Dendritic cell treated with granulocyte-macrophage colony-stimulating factor and Interleukin-4, amounts not matched to agents 40 ng/mL and 50 ng/mL, for 4 days (primary cell): ENCODE data around the gene C5orf24.
"Not testable (repeated sequence)": the region's sequence is repeated elsewhere in the genome, so short reads cannot be mapped to it uniquely, and the experiment has no call there.

Experiments
- H3K27ac Mint-ChIP-seq: one replicate; pipeline ENCODE4 v1.8.0; 2022; ENCODE audit warnings: mild to moderate bottlenecking, mixed read lengths
- H3K27me3 Mint-ChIP-seq: one replicate; pipeline ENCODE4 v1.8.0; 2022; ENCODE audit warnings: mild to moderate bottlenecking, mixed read lengths
- H3K36me3 Mint-ChIP-seq: one replicate; pipeline ENCODE4 v1.8.0; 2022; ENCODE audit warnings: low read depth, mixed read lengths
- H3K4me1 Mint-ChIP-seq: one replicate; pipeline ENCODE4 v1.8.0; 2022; ENCODE audit warnings: low read depth, mixed read lengths
- H3K4me3 Mint-ChIP-seq: one replicate; pipeline ENCODE4 v1.8.0; 2022; ENCODE audit warnings: mild to moderate bottlenecking, moderate library complexity, mixed read lengths
- H3K9me3 Mint-ChIP-seq: one replicate; pipeline ENCODE4 v1.8.0; 2022; ENCODE audit warnings: mixed read lengths
- intact Hi-C: fragments of 100-400 bp; cut with micrococcal nuclease; formaldehyde crosslinking; loops from one replicate; pipeline ENCODE4 v1.15.0; 2022

The C5orf24 gene

DNA sequence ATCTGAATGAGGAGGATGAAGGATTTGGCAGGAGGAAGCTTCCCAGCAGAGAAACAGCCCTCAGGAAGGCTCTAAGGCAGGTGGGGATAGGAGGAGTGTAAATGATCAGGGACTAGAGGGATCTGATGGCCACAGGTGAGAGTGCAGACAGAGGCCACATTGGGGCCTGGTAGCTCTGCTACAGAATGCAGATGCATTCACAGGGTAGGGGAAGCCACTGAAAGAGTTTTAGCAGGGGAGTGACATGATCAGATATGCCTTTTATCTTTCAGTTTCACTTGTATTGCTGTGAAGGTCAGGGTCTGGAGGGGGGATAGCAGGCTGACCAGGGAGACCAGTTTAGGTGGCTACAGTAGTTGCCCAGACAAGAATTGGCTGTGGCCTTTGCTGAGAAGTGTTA is 31.4 kb downstream of the C5orf24 start:
- Mint-ChIP-seq H3K27me3 (no peaks in the 10 kb centered on the region), H3K27ac (peak overlapping the region; percentile 24), H3K4me1 (peaks cover 45% of the 10 kb centered on the region), H3K4me3 (no peak overlapping the region), H3K9me3 (no peaks in the 10 kb centered on the region), H3K36me3 (peaks cover 55% of the 10 kb centered on the region)
- intact Hi-C loops = no loop called here

DNA sequence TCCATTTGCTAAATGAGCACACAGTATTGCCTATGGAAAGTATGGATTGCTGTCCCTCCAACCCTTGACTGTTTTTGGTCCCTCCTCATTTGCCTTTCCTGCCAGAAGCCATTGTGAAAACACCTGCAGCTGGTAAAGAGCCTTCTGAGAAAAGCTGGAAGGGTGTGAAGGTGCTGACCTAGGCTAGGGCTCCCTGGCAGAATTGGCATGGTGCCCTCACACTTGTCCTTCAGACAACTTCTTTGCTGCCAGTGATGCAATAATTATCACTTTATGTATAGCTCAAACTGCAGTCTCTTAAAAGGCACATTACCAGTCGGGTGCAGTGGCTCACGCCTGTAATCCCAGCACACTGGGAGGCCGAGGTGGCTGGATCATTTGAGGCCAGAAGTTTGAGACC is 32.6 kb downstream of the C5orf24 start:
- H3K9me3 Mint-ChIP-seq = no peaks in the 10 kb centered on the region
- H3K27ac Mint-ChIP-seq = no peak overlapping the region
- no peaks in the 10 kb centered on the region for H3K27me3 Mint-ChIP-seq
- intact Hi-C loops = no loop called here
- peaks cover 43% of the 10 kb centered on the region for H3K4me1 Mint-ChIP-seq
- H3K4me3 Mint-ChIP-seq = no peak overlapping the region
- peaks cover 55% of the 10 kb centered on the region for H3K36me3 Mint-ChIP-seq

DNA sequence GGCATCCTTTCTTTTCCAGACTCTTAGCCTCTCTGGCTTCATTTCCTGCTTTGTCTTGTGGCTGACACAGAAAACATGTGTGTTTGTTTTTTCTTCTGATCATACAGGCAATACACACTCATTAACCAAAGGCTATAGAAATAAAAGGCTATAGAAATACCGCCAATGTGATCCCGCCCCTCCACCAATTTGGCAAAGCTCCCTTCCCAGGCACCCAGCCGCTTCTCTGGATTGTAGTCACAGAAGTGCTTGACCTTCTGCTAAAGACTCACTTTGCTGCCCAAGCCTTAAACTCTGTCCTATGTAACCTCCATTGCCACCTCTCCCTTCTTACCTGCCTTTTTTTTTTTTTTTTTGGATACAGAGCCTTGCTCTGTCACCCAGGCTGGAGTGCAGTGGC is 33.7 kb downstream of the C5orf24 start:
- Mint-ChIP-seq H3K27me3 (no peaks in the 10 kb centered on the region), H3K36me3 (peaks cover 50% of the 10 kb centered on the region), H3K4me1 (peaks cover 36% of the 10 kb centered on the region), H3K4me3 (no peak overlapping the region), H3K27ac (no peak overlapping the region), H3K9me3 (no peaks in the 10 kb centered on the region)
- intact Hi-C loops = no loop called here

DNA sequence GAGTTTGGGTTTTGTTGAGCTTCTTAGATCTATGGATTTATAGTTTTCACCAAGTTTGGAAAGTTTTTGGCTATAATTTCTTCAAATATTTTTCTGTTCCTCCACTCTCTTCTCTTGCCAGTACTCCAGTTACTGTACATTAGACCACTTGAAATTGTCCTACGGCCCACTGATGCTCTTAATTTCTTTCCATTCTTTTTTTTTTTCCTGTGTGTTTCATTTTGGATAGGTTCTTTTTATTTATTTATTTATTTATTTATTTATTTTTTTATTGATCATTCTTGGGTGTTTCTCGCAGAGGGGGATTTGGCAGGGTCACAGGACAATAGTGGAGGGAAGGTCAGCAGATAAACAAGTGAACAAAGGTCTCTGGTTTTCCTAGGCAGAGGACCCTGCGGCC is 35.2 kb downstream of the C5orf24 start:
- H3K4me3 Mint-ChIP-seq, H3K27ac Mint-ChIP-seq, H3K27me3 Mint-ChIP-seq, intact Hi-C loops, H3K9me3 Mint-ChIP-seq: not testable (repeated sequence)
- peaks cover 26% of the 10 kb centered on the region for H3K4me1 Mint-ChIP-seq
- peaks cover 44% of the 10 kb centered on the region for H3K36me3 Mint-ChIP-seq

DNA sequence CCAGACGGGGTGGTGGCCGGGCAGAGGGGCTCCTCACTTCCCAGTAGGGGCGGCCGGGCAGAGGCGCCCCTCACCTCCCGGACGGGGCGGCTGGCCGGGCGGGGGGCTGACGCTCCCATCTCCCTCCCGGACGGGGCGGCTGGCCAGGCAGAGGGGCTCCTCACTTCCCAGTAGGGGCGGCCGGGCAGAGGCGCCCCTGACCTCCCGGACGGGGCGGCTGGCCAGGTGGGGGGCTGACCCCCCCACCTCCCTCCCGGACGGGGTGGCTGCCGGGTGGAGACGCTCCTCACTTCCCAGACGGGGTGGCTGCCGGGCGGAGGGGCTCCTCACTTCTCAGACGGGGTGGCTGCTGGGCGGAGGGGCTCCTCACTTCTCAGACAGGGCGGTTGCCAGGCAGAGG is 35.9 kb downstream of the C5orf24 start:
- peaks cover 18% of the 10 kb centered on the region for H3K4me1 Mint-ChIP-seq
- H3K4me3 Mint-ChIP-seq, intact Hi-C loops: not testable (repeated sequence)

DNA sequence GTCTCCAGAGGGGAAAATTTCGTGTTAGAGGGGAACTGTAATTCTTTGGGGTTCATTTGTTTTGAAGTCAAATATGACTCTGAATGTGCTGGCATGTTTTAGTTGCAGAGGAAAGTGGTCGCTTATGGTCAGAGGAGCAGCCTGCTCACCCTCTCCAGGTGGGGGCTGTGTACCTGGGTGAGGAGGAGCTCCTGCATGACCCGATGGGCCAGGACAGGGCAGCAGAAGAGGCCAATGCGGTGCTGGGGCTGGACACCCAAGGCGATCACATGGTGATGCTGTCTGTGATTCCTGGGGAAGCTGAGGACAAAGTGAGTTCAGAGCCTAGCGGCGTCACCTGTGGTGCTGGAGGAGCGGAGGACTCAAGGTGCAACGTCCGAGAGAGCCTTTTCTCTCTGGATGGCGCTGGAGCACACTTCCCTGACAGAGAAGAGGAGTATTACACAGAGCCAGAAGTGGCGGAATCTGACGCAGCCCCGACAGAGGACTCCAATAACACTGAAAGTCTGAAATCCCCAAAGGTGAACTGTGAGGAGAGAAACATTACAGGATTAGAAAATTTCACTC is 41.9 kb downstream of the C5orf24 start:
- Mint-ChIP-seq H3K9me3 (no peaks in the 10 kb centered on the region), H3K27me3 (no peaks in the 10 kb centered on the region), H3K4me3 (no peak overlapping the region), H3K4me1 (no peaks in the 10 kb centered on the region), H3K27ac (no peak overlapping the region), H3K36me3 (peaks cover 50% of the 10 kb centered on the region)
- intact Hi-C loops = no loop called here

More for the DNA sequence above, 35.9 kb downstream of the C5orf24 start:
- not testable (repeated sequence) for H3K27me3 Mint-ChIP-seq, H3K27ac Mint-ChIP-seq, H3K9me3 Mint-ChIP-seq
- peaks cover 37% of the 10 kb centered on the region for H3K36me3 Mint-ChIP-seq

- Mint-ChIP-seq H3K27ac (no peak overlapping the region), H3K4me3 (no peak overlapping the region), H3K9me3 (no peaks in the 10 kb centered on the region), H3K4me1 (no peaks in the 10 kb centered on the region), H3K27me3 (no peaks in the 10 kb centered on the region), H3K36me3 (peaks cover 64% of the 10 kb centered on the region)
- intact Hi-C loops = no loop called here
Observed at GRCh38 chr5:134889335-134889734, 43.6 kb downstream of the C5orf24 start.

DNA sequence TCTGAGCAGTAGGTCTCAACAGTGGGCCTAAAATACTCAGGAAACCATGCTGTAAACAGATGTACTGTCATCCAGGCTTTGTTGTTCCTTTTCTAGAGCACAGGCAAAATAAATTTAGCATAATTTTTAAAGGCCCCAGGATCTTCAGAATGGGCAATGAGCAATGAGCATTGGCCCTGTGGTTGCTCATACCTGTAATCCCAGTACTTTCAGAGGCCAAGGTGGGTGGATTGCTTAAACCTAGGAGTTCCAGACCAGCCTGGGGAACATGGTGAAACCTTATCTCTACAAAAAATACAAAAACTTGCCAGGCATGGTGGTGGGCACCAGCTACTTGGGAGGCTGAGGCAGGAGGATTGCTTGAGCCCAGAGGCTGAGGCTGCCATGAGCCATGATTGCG is 45.7 kb downstream of the C5orf24 start:
- Mint-ChIP-seq H3K27me3 (no peaks in the 10 kb centered on the region), H3K4me1 (no peaks in the 10 kb centered on the region), H3K27ac (no peak overlapping the region), H3K36me3 (peaks cover 76% of the 10 kb centered on the region), H3K9me3 (no peaks in the 10 kb centered on the region), H3K4me3 (no peak overlapping the region)
- intact Hi-C loops = no loop called here

GRCh38 chr5:134892282-134892681 is 46.5 kb downstream of the C5orf24 start:
- intact Hi-C loops = no loop called here
- peaks cover 80% of the 10 kb centered on the region for H3K36me3 Mint-ChIP-seq
- peak overlapping the region; percentile 37 for H3K27ac Mint-ChIP-seq
- H3K4me3 Mint-ChIP-seq = no peak overlapping the region
- no peaks in the 10 kb centered on the region for H3K9me3 Mint-ChIP-seq
- H3K4me1 Mint-ChIP-seq = no peaks in the 10 kb centered on the region
- no peaks in the 10 kb centered on the region for H3K27me3 Mint-ChIP-seq

- Mint-ChIP-seq H3K27me3 (no peaks in the 10 kb centered on the region), H3K27ac (peak overlapping the region; percentile 37), H3K36me3 (peaks cover 76% of the 10 kb centered on the region), H3K4me3 (no peak overlapping the region), H3K4me1 (no peaks in the 10 kb centered on the region), H3K9me3 (no peaks in the 10 kb centered on the region)
- intact Hi-C loops = no loop called here
Observed at GRCh38 chr5:134892926-134893325, 47.2 kb downstream of the C5orf24 start.

DNA sequence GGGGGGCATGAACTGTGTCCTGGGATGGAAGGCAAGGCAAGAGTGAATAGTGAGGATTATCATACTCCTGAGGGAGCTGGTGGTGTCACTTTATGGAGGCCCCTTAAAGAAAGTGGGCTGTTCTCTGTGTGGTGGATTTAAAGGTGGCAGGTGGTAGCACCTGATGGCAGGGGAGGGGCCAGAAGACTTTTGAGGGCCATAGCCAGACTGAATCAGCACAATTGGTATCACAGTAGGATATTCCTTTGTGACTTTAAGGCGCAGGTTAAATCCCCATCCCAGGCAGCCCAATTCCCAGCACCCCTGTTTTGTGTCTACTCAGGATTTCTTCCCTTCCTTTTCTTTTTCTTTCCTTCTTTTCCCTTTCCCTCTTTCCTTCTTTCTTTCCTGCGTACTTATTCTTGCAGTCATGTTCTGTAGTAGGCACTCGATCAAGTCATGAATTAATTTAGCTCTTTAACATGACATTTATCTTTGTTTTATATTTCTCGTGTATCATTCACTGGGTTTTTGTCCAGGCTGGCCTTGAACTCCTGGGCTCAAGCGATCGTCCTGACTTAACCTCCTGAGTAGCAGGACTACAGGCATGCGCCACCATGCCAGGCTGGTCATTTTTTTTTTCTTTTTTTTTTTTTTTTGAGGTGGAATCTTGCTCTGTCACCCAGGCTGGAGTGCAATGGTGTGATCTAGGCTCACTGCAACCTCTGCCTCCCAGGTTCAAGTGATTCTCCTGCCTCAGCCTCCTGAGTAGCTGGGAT is 48.2 kb downstream of the C5orf24 start:
- Mint-ChIP-seq H3K4me1 (no peaks in the 10 kb centered on the region), H3K27me3 (no peaks in the 10 kb centered on the region), H3K4me3 (no peak overlapping the region), H3K9me3 (no peaks in the 10 kb centered on the region), H3K36me3 (peaks cover 70% of the 10 kb centered on the region), H3K27ac (no peak overlapping the region)
- intact Hi-C loops = no loop called here

DNA sequence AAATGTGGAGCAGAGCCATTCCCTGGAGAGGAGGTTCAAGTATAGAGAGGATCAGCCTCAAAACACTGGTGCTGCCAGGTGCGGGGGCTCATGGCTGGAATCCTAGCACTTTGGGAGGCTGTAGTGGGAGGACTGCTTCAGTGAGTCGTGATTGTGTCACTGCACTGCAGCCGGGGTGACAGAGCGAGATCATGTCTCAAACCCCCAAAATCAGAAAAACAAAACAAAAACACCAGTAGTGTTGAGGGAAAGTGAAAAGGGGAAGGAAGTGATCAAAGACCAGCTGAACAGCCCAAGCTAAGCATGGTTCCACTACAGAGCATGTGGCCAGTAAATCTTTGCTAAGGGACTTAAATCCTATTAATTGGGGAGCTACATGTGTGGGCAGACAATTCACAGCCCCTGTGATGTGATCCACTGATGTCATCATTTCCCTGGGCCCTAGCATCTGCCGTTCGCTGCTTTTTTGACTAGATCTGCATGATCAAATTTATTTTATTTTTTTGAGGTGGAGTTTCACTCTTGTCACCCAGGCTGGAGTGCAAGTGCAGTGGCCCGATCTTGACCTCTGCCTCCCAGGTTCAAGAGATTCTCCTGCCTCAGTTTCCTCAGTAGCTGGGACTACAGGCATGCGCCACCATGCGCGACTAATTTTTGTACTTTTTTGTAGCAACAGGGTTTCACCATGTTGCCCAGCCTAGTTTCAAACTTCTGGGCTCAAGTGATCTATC is 56.5 kb downstream of the C5orf24 start:
- peak overlapping the region; percentile 83 for H3K27ac Mint-ChIP-seq
- no peaks in the 10 kb centered on the region for H3K9me3 Mint-ChIP-seq
- H3K27me3 Mint-ChIP-seq = no peaks in the 10 kb centered on the region
- peak overlapping the region; percentile 52 for H3K4me3 Mint-ChIP-seq
- peaks cover 14% of the 10 kb centered on the region for H3K4me1 Mint-ChIP-seq
- H3K36me3 Mint-ChIP-seq = peaks cover 35% of the 10 kb centered on the region
- intact Hi-C loops = no loop called here

DNA sequence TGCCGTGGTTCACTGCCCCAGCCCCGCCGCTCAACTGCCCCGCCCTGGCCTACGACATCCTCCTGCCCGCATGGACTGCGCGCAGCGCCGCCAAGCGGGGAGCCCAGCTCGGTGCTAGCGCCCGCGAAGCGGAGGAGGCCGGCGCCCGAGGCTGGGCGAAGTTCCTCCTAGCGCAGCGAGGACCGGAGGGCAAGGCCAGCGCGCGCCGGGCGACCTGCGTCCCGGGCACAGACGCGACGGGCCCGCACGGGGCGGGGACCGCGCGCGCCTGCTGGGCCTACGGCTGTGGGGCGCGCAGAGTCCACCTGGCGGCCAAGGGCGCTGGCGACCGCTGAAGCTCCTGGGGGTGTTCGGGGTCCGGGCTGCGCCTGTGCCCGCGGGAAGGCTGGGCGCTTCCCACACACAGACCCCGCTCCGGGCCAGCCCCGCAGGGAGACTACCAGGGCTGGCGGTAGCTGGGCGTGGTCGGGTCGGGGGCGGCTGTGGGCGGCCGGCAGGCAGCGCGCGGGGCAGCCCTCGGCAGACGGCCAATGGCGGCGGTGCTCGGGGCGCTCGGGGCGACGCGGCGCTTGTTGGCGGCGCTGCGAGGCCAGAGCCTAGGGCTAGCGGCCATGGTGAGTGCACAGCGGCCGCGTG is 59.0 kb downstream of the C5orf24 start, which contains the start of gene PCBD2:
Gene PCBD2 (plus strand): TSS at position 522 of the 636 bp plus-strand sequence. CDS start 9 bp downstream, at position 531.
- intact Hi-C loops = loop anchor here (2.0 kb wide), 3 partner anchors 30 to 166 kb away; partner anchors contain the start of genes C5orf24, CAMLG and TXNDC15
- peak within 1 kb of the TSS; percentile 93 for H3K27ac Mint-ChIP-seq
- H3K27me3 Mint-ChIP-seq = no peaks in the 10 kb centered on the region
- H3K9me3 Mint-ChIP-seq = no peaks in the 10 kb centered on the region
- H3K4me1 Mint-ChIP-seq = peaks cover 14% of the 10 kb centered on the region
- H3K4me3 Mint-ChIP-seq = peak within 1 kb of the TSS; percentile 86
- H3K36me3 Mint-ChIP-seq = peaks cover 30% of the 10 kb centered on the region
